MCF 10A (cell line): ENCODE results near the gene CACNA1D. TPM values are rescaled to one million over a fixed set of nuclear protein-coding genes. Genes with fewer than 3 reads are reported as not detected.
A peak's percentile ranks its signal among the peaks of the same experiment; 100 is the strongest.

Experiments used
- BruUV-seq: library from RNA; stranded (reverse); fragments of 400-500 nt; replicated peaks from 2 replicates; lab custom pipeline; 2021; lab: Mats Ljungman, UMichigan
- CTCF ChIA-PET: fragments of 300-600 bp; sonication (Branson Sonifier 250); formaldehyde crosslinking; extraction: SDS; loops from one replicate; lab custom pipeline; 2021; ENCODE audit warnings: antibody characterized with exemption, inconsistent platforms; lab: Yijun Ruan, JAX
- POLR2A ChIA-PET: fragments of 300-600, 350-650 bp; sonication (Branson Sonifier 250); formaldehyde crosslinking; extraction: SDS; loops from one replicate; lab custom pipeline; 2020; ENCODE audit warnings: antibody characterized with exemption, inconsistent platforms; lab: Yijun Ruan, JAX
- DNase-seq: peaks from one replicate; pipeline ENCODE4 v3.0.0-alpha.2; 2018; ENCODE audit not compliant: unreplicated experiment
- H3K27ac Mint-ChIP-seq: one replicate; pipeline ENCODE4 v1.8.0; 2022; ENCODE audit warnings: mild to moderate bottlenecking, low read depth, mixed read lengths; ENCODE audit not compliant: unreplicated experiment
- H3K27me3 Mint-ChIP-seq: one replicate; pipeline ENCODE4 v1.8.0; 2022; ENCODE audit warnings: mixed read lengths; ENCODE audit not compliant: insufficient read depth, unreplicated experiment
- H3K36me3 Mint-ChIP-seq: one replicate; pipeline ENCODE4 v1.8.0; 2022; ENCODE audit warnings: mild to moderate bottlenecking, moderate library complexity, mixed read lengths; ENCODE audit not compliant: insufficient read depth, unreplicated experiment
- H3K4me1 Mint-ChIP-seq: one replicate; pipeline ENCODE4 v1.8.0; 2022; ENCODE audit warnings: mixed read lengths; ENCODE audit not compliant: insufficient read depth, unreplicated experiment
- H3K4me3 Mint-ChIP-seq: one replicate; pipeline ENCODE4 v1.8.0; 2022; ENCODE audit warnings: mild to moderate bottlenecking, moderate library complexity, mixed read lengths; ENCODE audit not compliant: unreplicated experiment
- H3K9me3 Mint-ChIP-seq: one replicate; pipeline ENCODE4 v1.8.0; 2022; ENCODE audit warnings: mixed read lengths; ENCODE audit not compliant: unreplicated experiment
- CTCF ChIP-seq: fragments of 200-600 bp; IDR thresholded peaks from one replicate; pipeline ENCODE4 v1.8.0; 2022; ENCODE audit warnings: antibody characterized with exemption, mild to moderate bottlenecking; ENCODE audit not compliant: unreplicated experiment
- intact Hi-C: fragments of 100-400 bp; cut with micrococcal nuclease; formaldehyde crosslinking; loops from 2 replicates; pipeline ENCODE4 v1.14.1; 2022
- total RNA-seq: library from RNA; stranded (reverse); gene quantifications from 2 replicates; pipeline ENCODE4 v1.2.3, GENCODE V29; 2022

CACNA1D gene
- total RNA-seq, 1 experiment from 2014 or later = 0.26 TPM

- CTCF ChIA-PET = interaction anchor here (0.9 to 1.3 kb wide), 2 partner anchors 11 to 34 kb away, joined by 3 to 4 read pairs; no protein-coding TSS in a partner anchor
- Mint-ChIP-seq H3K4me3 (no peak overlapping the region), H3K4me1 (no peaks in the 10 kb centered on the region), H3K36me3 (no peaks in the 10 kb centered on the region), H3K27me3 (peaks cover 11% of the 10 kb centered on the region), H3K27ac (no peak overlapping the region), H3K9me3 (no peaks in the 10 kb centered on the region)
- no TSS peak for BruUV-seq
- no peak for DNase-seq
- POLR2A ChIA-PET = no interaction called here
- TF ChIP-seq CTCF = no peak
- intact Hi-C loops = no loop called here
These were observed 249.9 kb downstream of the CACNA1D start for GRCh38 chr3:53744351-53744750.

GRCh38 chr3:53747559-53747958 lies 253.1 kb downstream of the CACNA1D start:
- Mint-ChIP-seq H3K36me3 (no peaks in the 10 kb centered on the region), H3K4me3 (no peak overlapping the region), H3K4me1 (no peaks in the 10 kb centered on the region), H3K27ac (no peak overlapping the region), H3K27me3 (peaks cover 7% of the 10 kb centered on the region), H3K9me3 (no peaks in the 10 kb centered on the region)
- ChIA-PET POLR2A (no interaction called here), CTCF (interaction anchor here (0.8 kb wide), 1 partner anchor 146 kb away, joined by 3 read pairs; no protein-coding TSS in a partner anchor)
- TF ChIP-seq CTCF = no peak
- DNase-seq = no peak
- no TSS peak for BruUV-seq
- intact Hi-C loops = no loop called here

- ChIA-PET CTCF (no interaction called here), POLR2A (no interaction called here)
- Mint-ChIP-seq H3K27me3 (peaks cover 9% of the 10 kb centered on the region), H3K9me3 (no peaks in the 10 kb centered on the region), H3K36me3 (no peaks in the 10 kb centered on the region), H3K4me3 (no peak overlapping the region), H3K4me1 (no peaks in the 10 kb centered on the region), H3K27ac (no peak overlapping the region)
- no TSS peak for BruUV-seq
- no peak for TF ChIP-seq CTCF
- no peak for DNase-seq
- intact Hi-C loops = no loop called here
These were observed 254.3 kb downstream of the CACNA1D start for GRCh38 chr3:53748512-53749271.

- Mint-ChIP-seq H3K27ac (no peak overlapping the region), H3K4me3 (no peak overlapping the region), H3K36me3 (no peaks in the 10 kb centered on the region), H3K9me3 (no peaks in the 10 kb centered on the region), H3K4me1 (no peaks in the 10 kb centered on the region), H3K27me3 (peaks cover 10% of the 10 kb centered on the region)
- DNase-seq = peak; percentile 7
- ChIA-PET CTCF (no interaction called here), POLR2A (no interaction called here)
- no TSS peak for BruUV-seq
- no peak for TF ChIP-seq CTCF
- intact Hi-C loops = no loop called here
These were observed 255.0 kb downstream of the CACNA1D start for GRCh38 chr3:53749448-53749847.
